Left ventricle myocardium inferior (tissue), 1 donor: ENCODE data around the gene ZNF469. TPM values are rescaled to one million over a fixed set of nuclear protein-coding genes. Genes with fewer than 3 reads are reported as not detected.

Experiments
- DNase-seq: peaks from one replicate; pipeline ENCODE4 v3.0.0-alpha.2; 2020
- H3K27ac ChIP-seq: fragments of 200-600 bp; replicated peaks from 2 replicates; pipeline ENCODE4 v1.8.0; 2021
- H3K27me3 ChIP-seq: fragments of 200-600 bp; 2 replicates; pipeline ENCODE4 v1.8.0; 2021; ENCODE audit warnings: low read depth
- H3K36me3 ChIP-seq: fragments of 200-600 bp; 2 replicates; pipeline ENCODE4 v1.8.0; 2021
- H3K4me1 ChIP-seq: fragments of 200-600 bp; 2 replicates; pipeline ENCODE4 v1.8.0; 2021
- H3K4me3 ChIP-seq: fragments of 200-600 bp; 2 replicates; pipeline ENCODE4 v1.8.0; 2021; ENCODE audit warnings: mild to moderate bottlenecking, moderate library complexity
- H3K9me3 ChIP-seq: fragments of 200-600 bp; replicated peaks from 2 replicates; pipeline ENCODE4 v1.8.0; 2021
- CTCF ChIP-seq: fragments of 200-600 bp; IDR thresholded peaks from 2 replicates; pipeline ENCODE4 v1.8.0; 2021; ENCODE audit warnings: antibody characterized with exemption, mild to moderate bottlenecking, borderline replicate concordance
- intact Hi-C: fragments of 100-400 bp; cut with micrococcal nuclease; formaldehyde crosslinking; loops from one replicate; pipeline ENCODE4 v1.11.0; 2022
- total RNA-seq: library from RNA; stranded (reverse); fragmentation: NEBNext Ultra II Directional; extraction: Animal tissue kit (Norgen Biotek cat#: 25700); gene quantifications from one replicate; pipeline ENCODE4 v1.2.1, GENCODE V29; 2021
- donor health status: DM: no; HTN: yes; CAD: no; lungs with severe emphysema.

ZNF469 gene
- total RNA-seq, 1 donor from 2014 or later = 0.74 TPM

- intact Hi-C loops = no loop called here
- H3K36me3 ChIP-seq = no peaks in the 10 kb centered on the region
- no peaks in the 10 kb centered on the region for H3K4me1 ChIP-seq
- H3K27me3 ChIP-seq = peaks cover 33% of the 10 kb centered on the region
- no peak overlapping the region for H3K27ac ChIP-seq
- no peak for TF ChIP-seq CTCF
- H3K9me3 ChIP-seq = no peaks in the 10 kb centered on the region
- no peak overlapping the region for H3K4me3 ChIP-seq
- DNase-seq = peak; percentile 11
Measured at GRCh38 chr16:88355389-88356123, 27.2 kb upstream of the ZNF469 start.

GRCh38 chr16:88356124-88356726, 26.5 kb upstream of the ZNF469 start:
- Histone ChIP-seq H3K36me3 (no peaks in the 10 kb centered on the region), H3K4me1 (no peaks in the 10 kb centered on the region), H3K27me3 (peaks cover 29% of the 10 kb centered on the region), H3K9me3 (no peaks in the 10 kb centered on the region), H3K27ac (no peak overlapping the region), H3K4me3 (no peak overlapping the region)
- DNase-seq = peak; percentile 9
- TF ChIP-seq CTCF = no peak
- intact Hi-C loops = no loop called here

- peaks cover 5% of the 10 kb centered on the region for H3K9me3 ChIP-seq
- no peak overlapping the region for H3K4me3 ChIP-seq
- intact Hi-C loops = no loop called here
- H3K4me1 ChIP-seq = no peaks in the 10 kb centered on the region
- peaks cover 32% of the 10 kb centered on the region for H3K27me3 ChIP-seq
- DNase-seq = peak; percentile 9
- no peak overlapping the region for H3K27ac ChIP-seq
- H3K36me3 ChIP-seq = no peaks in the 10 kb centered on the region
- no peak for TF ChIP-seq CTCF
Measured at GRCh38 chr16:88356727-88357199, 26.0 kb upstream of the ZNF469 start.

- Histone ChIP-seq H3K9me3 (peaks cover 12% of the 10 kb centered on the region), H3K36me3 (no peaks in the 10 kb centered on the region), H3K4me3 (no peak overlapping the region), H3K4me1 (no peaks in the 10 kb centered on the region), H3K27me3 (peaks cover 40% of the 10 kb centered on the region), H3K27ac (no peak overlapping the region)
- intact Hi-C loops = no loop called here
- peak; percentile 5 for DNase-seq
- TF ChIP-seq CTCF = no peak
Measured at GRCh38 chr16:88357317-88358022, 25.3 kb upstream of the ZNF469 start.

- peak; percentile 6 for DNase-seq
- intact Hi-C loops = no loop called here
- Histone ChIP-seq H3K4me1 (no peaks in the 10 kb centered on the region), H3K36me3 (no peaks in the 10 kb centered on the region), H3K27me3 (peaks cover 40% of the 10 kb centered on the region), H3K27ac (no peak overlapping the region), H3K9me3 (peaks cover 16% of the 10 kb centered on the region), H3K4me3 (no peak overlapping the region)
- no peak for TF ChIP-seq CTCF
Measured at GRCh38 chr16:88358023-88358420, 24.7 kb upstream of the ZNF469 start.
